GM19238 (cell line): ENCODE measurements around the gene LDHD.

Experiments used
- DNase-seq: peaks from one replicate; pipeline ENCODE4 v3.0.0; 2011; ENCODE audit warnings: low spot score; ENCODE audit not compliant: insufficient read length

Gene LDHD

DNA sequence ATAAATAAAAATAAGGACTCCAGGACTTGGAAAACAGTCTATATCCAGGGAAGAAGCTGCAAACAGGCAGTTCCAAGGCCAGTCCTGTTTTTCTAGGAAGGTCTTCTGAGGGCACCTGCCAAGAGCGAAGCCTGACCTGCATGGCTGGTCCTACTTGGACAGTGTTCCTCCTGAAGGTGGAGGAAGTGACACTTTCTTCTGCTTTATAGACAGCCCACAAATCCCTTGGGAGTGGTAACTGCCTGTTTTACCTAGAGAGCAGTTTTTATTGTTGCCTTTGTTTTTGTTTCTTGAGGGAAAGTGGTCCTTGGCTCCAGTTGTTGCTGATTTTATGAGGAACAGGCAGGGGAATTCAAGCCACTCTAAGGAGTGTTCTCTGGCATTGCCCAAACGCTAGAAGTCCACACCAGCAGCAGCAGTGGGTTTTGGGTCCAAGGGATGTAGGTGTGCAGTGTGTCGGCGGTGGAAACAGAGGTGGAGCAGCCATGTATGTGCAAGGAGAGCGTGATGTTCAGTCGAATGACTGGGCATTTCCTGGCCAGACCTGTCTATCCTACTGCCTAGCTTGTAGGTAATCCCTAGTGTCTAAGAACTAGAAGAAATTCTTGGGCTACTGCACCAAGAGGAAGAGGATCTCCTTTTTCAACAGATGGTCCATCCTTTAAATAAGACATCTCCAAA, 35.3 kb downstream of the LDHD start:
- no peak for DNase-seq

- DNase-seq = no peak
These were observed 36.2 kb downstream of the LDHD start for GRCh38 chr16:75080205-75081029.

GRCh38 chr16:75079346-75079926, 37.1 kb downstream of the LDHD start:
- DNase-seq = no peak

GRCh38 chr16:75078886-75079285, 37.7 kb downstream of the LDHD start:
- no peak for DNase-seq

- DNase-seq = no peak
These were observed 40.8 kb downstream of the LDHD start for GRCh38 chr16:75075688-75076268.

DNA sequence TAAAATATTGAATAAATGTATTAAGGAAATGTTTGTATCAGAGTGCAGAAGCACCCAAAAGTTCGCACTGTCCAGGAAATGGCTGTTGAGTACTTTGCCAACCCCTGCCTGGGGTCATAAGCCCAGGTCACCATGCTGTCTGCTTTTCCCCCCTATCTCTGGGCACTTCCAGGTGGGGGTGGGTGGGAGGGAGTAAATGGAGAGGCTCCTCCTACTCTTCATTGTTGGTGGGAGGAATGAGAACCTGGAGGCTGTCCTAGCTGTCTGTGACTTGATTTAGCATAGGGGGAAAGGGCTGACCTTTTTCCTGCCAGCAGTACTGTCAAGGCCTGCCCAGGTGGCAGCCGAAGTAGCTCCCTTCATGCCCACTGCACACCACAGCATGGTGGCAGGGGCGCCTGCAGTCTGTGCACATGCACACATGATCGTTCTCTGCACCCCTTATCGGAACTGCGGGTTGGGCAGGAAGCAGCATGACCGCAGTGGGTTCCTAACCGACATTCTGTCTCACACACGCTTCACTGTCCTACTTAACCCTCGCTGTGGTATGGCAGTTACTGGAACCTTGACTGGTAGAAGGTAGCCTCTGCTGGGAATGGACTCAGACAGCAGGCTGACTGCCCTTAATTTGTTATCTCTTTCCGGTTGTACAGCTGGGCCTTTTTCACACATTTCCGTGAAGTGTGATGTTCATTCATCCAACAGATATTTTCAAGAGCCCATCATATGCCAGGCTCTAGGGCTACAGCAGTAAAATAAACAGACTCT, 41.5 kb downstream of the LDHD start:
- peak; percentile 73 for DNase-seq

- no peak for DNase-seq
These were observed 42.2 kb downstream of the LDHD start for GRCh38 chr16:75074304-75074793.

- DNase-seq = no peak
These were observed 42.9 kb downstream of the LDHD start for GRCh38 chr16:75073545-75074303.

GRCh38 chr16:75072239-75072947, 44.2 kb downstream of the LDHD start:
- no peak for DNase-seq

GRCh38 chr16:75071621-75072020, 45.0 kb downstream of the LDHD start:
- no peak for DNase-seq

- DNase-seq = no peak
These were observed 46.4 kb downstream of the LDHD start for GRCh38 chr16:75070012-75070841.

- DNase-seq = no peak
These were observed 48.2 kb downstream of the LDHD start for GRCh38 chr16:75068085-75069031.

GRCh38 chr16:75066861-75067447, 49.6 kb downstream of the LDHD start:
- no peak for DNase-seq

- no peak for DNase-seq
These were observed 50.9 kb downstream of the LDHD start for GRCh38 chr16:75065521-75066149.

DNA sequence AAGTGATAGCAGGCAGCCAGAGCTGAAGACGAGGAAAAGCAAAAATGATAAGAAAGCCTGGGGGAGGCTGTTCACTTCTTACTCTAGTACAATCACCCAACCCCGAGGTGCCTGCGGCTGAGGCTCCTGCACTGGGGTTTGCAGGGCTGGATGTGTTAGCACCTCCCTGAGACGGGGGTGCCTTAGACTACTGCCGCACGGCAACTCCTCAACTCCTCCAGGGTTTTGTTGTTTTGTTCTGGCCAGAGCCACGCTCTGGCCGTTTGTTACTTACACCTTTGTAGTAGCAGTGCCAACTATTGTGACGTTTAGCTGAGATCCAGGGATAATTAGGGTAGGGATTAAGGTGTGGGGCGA, 51.5 kb downstream of the LDHD start:
- DNase-seq = no peak

GRCh38 chr16:75064403-75065148, 52.0 kb downstream of the LDHD start:
- DNase-seq = no peak
